GM12878 (cell line): Measurements from ENCODE around the gene MANBA. TPM values are rescaled to one million over a fixed set of nuclear protein-coding genes. Genes with fewer than 3 reads are reported as not detected.

Experiments used
- ATAC-seq: fragments of 200-7000 bp; cut with Tn5 transposase; 3 replicates; pipeline ENCODE4 v1.9.1; 2020; ENCODE audit warnings: mild to moderate bottlenecking, moderate library complexity
- BruUV-seq: library from RNA; stranded (reverse); fragments of 400-500 nt; replicated peaks from 2 replicates; lab custom pipeline; 2021; lab: Mats Ljungman, UMichigan
- CTCF ChIA-PET: fragments of 300-600 bp; sonication (Branson Sonifier 250); formaldehyde crosslinking; extraction: SDS; loops from one replicate; lab custom pipeline; 2021; ENCODE audit warnings: inconsistent platforms; lab: Yijun Ruan, JAX
- POLR2A ChIA-PET: fragments of 350-600 bp; formaldehyde crosslinking; extraction: SDS; loops from one replicate; lab custom pipeline; 2021; ENCODE audit warnings: inconsistent platforms; lab: Charles Lee
- RAD21 ChIA-PET: fragments of 300-600 bp; sonication (Branson Sonifier 250); formaldehyde crosslinking; loops from one replicate; lab custom pipeline; 2023; ENCODE audit warnings: antibody characterized with exemption; ENCODE audit not compliant: unreplicated experiment; lab: Charles Lee
- SMC1A ChIA-PET: fragments of 300-600 bp; sonication (Branson Sonifier 250); formaldehyde crosslinking; loops from one replicate; lab custom pipeline; 2023; ENCODE audit not compliant: unreplicated experiment, uncharacterized antibody; lab: Charles Lee
- DNase-seq: peaks from one replicate; pipeline ENCODE4 v3.0.0-alpha.2; 2011; ENCODE audit warnings: low read depth, low spot score
- FAIRE-seq: peaks from 3 replicates; lab custom pipeline; 2011; peaks lifted over from hg19 to GRCh38; lab: Jason Lieb, UNC
- H2AFZ ChIP-seq: 2 replicates; pipeline ENCODE4 v1.6.0; 2011; ENCODE audit warnings: low read depth, low read length, control low read depth; ENCODE audit not compliant: control insufficient read depth
- H3K27ac ChIP-seq: 2 replicates; pipeline ENCODE4 v1.5.1; 2011; ENCODE audit warnings: control low read depth; ENCODE audit not compliant: control insufficient read depth, insufficient read depth
- H3K27me3 ChIP-seq, 2 experiments: replicated peaks in 1 of 2; 2 replicates each; pipeline versions ENCODE4 v1.6.0 to v1.6.1; 2011; ENCODE audit warnings: low read length in 1 of 2; ENCODE audit not compliant: control insufficient read depth in 2 of 2, insufficient read depth in 2 of 2
- H3K36me3 ChIP-seq, 2 experiments: 2 replicates each; pipeline ENCODE4 v1.5.1; 2011; ENCODE audit warnings: low read length in 1 of 2; ENCODE audit not compliant: control insufficient read depth in 2 of 2, insufficient read depth in 2 of 2
- H3K4me1 ChIP-seq: 2 replicates; pipeline ENCODE4 v1.6.1; 2011; ENCODE audit warnings: mild to moderate bottlenecking, low read length, moderate library complexity, mixed read lengths; ENCODE audit not compliant: control insufficient read depth, insufficient read depth
- H3K4me2 ChIP-seq: 2 replicates; pipeline ENCODE4 v1.6.0; 2011; ENCODE audit warnings: control low read depth; ENCODE audit not compliant: control insufficient read depth, insufficient read depth
- H3K4me3 ChIP-seq: fragments of 200-600 bp; sonication (generic); 2 replicates; pipeline ENCODE4 v1.5.1; 2016
- H3K79me2 ChIP-seq: 2 replicates; pipeline ENCODE4 v1.6.0; 2011; ENCODE audit warnings: low read length; ENCODE audit not compliant: control insufficient read depth, insufficient read depth
- H3K9ac ChIP-seq: 2 replicates; pipeline ENCODE4 v1.8.0; 2011; ENCODE audit warnings: low read length, control low read depth, mixed read lengths; ENCODE audit not compliant: control insufficient read depth, insufficient read depth
- H3K9me3 ChIP-seq: replicated peaks from 3 replicates; pipeline ENCODE4 v1.5.1; 2011; ENCODE audit warnings: mild to moderate bottlenecking, low read length; ENCODE audit not compliant: control insufficient read depth, insufficient read depth
- H4K20me1 ChIP-seq: 2 replicates; pipeline ENCODE4 v1.6.0; 2011; ENCODE audit not compliant: control insufficient read depth, insufficient read depth
- BCLAF1 ChIP-seq: fragments of 450-650 bp; IDR thresholded peaks from 2 replicates; pipeline ENCODE4 v1.6.1; 2017; ENCODE audit warnings: antibody characterized with exemption, mild to moderate bottlenecking, moderate library complexity
- BHLHE40 ChIP-seq, 2 experiments: fragments of 450-650 bp in 1 of 2; IDR thresholded peaks; 2 replicates each; pipeline ENCODE4 v1.6.1; 2011 to 2017; ENCODE audit warnings: low read depth in 2 of 2, borderline replicate concordance in 1 of 2, improper control_type of control experiment in 1 of 2, low read length in 1 of 2, mild to moderate bottlenecking in 1 of 2
- ELK1 ChIP-seq: IDR thresholded peaks from 2 replicates; pipeline ENCODE4 v1.6.1; 2012; ENCODE audit warnings: low read depth, low read length, improper control_type of control experiment
- KDM1A ChIP-seq: fragments of 200-600 bp; sonication (generic); IDR thresholded peaks from 2 replicates; pipeline ENCODE4 v1.6.1; 2016; ENCODE audit warnings: borderline replicate concordance
- POLR2AphosphoS2 ChIP-seq: IDR thresholded peaks from 2 replicates; pipeline ENCODE4 v1.6.1; 2011; ENCODE audit warnings: low read depth, mild to moderate bottlenecking, low read length, improper control_type of control experiment, moderate library complexity
- POLR2AphosphoS5 ChIP-seq: IDR thresholded peaks from 2 replicates; pipeline ENCODE4 v1.6.1; 2011; ENCODE audit warnings: mild to moderate bottlenecking, low read length, inconsistent platforms
- RFX5 ChIP-seq: IDR thresholded peaks from 2 replicates; pipeline ENCODE4 v1.6.1; 2011; ENCODE audit warnings: low read depth, low read length, improper control_type of control experiment
- YY1 ChIP-seq: IDR thresholded peaks from 2 replicates; pipeline ENCODE4 v1.6.1; 2011; ENCODE audit warnings: low read depth, mild to moderate bottlenecking, low read length
- ZBTB33 ChIP-seq: fragments of 450-650 bp; IDR thresholded peaks from 2 replicates; pipeline ENCODE4 v1.6.1; 2017; ENCODE audit warnings: mild to moderate bottlenecking
- ZZZ3 ChIP-seq: IDR thresholded peaks from 2 replicates; pipeline ENCODE4 v1.6.1; 2011; ENCODE audit warnings: low read depth; ENCODE audit not compliant: control insufficient read depth, insufficient read length
- WGBS: methylation state at CpG from one replicate; pipeline ENCODE4 v1.1.6; 2016; ENCODE audit warnings: low lambda C conversion rate; ENCODE audit not compliant: insufficient replicate concordance, insufficient coverage; ENCODE audit errors: missing lambda C conversion rate; 5-methylcytosine and 5-hydroxymethylcytosine counted together
- in situ Hi-C: fragments of 300-500 bp; cut with MboI; formaldehyde crosslinking; loops from 9 replicates; pipeline ENCODE4 v1.14.3; 2018; ENCODE audit warnings: mixed read lengths
- intact Hi-C: fragments of 100-400 bp; cut with micrococcal nuclease; formaldehyde crosslinking; loops from one replicate; pipeline ENCODE4 v1.14.2; 2022; ENCODE audit not compliant: unreplicated experiment
- polyA plus RNA-seq, 11 experiments: library from polyadenylated mRNA; depleted of rRNA in 4 of 11; unstranded in 6 of 11; stranded (reverse) in 5 of 11; fragments of >200 nt; fragmentation: Nextera tagmentation in 4 of 11; fragmentation: Illumina TruSeq in 1 of 11; extraction: Ambion mirVana in 4 of 11; extraction: Trizol in 1 of 11; gene quantifications; 1 replicate in 1 of 11; 2 replicates in 10 of 11; pipeline versions ENCODE4 v1.2.1 to v1.2.3, GENCODE V29; 2011 to 2016; ENCODE audit warnings: inconsistent platforms in 2 of 11, missing spikeins in 2 of 11, low read depth in 1 of 11
- total RNA-seq, 4 experiments: library from RNA; depleted of rRNA in 3 of 4; stranded (reverse); fragments of >200 nt in 3 of 4; fragmentation: Illumina TruSeq in 1 of 4; extraction: Trizol in 1 of 4; gene quantifications; 2 replicates each; pipeline versions ENCODE4 v1.2.1 to v1.2.3, GENCODE V29; 2013 to 2021

Gene MANBA
- total and polyA plus RNA-seq, 10 of the 15 experiments (the other 5 are each of a cell fraction or from before 2014, with no cell fraction given): 3.8 to 19.0 (median 12.5) TPM

- Histone ChIP-seq H3K9ac (no peak overlapping the region), H3K79me2 (peaks cover 8% of the 10 kb centered on the region), H2AFZ (no peak overlapping the region), H3K36me3 (no peaks in the 10 kb centered on the region), H3K27ac (no peak overlapping the region), H3K4me2 (no peak overlapping the region), H3K4me1 (no peaks in the 10 kb centered on the region), H3K27me3 (no peaks in the 10 kb centered on the region), H4K20me1 (no peaks in the 10 kb centered on the region), H3K9me3 (no peaks in the 10 kb centered on the region), H3K4me3 (no peak overlapping the region)
- intact Hi-C loops (loop anchor here (5.0 kb wide), 1 partner anchor 102 kb away; the partner anchor contains the start of gene CISD2), in situ Hi-C loops (no loop called here)
- ATAC-seq (no peak), FAIRE-seq (no peak), DNase-seq (no peak)
- CTCF ChIA-PET: no interaction called here
- POLR2A ChIA-PET: no interaction called here
- BruUV-seq: no TSS peak
- SMC1A ChIA-PET: interaction anchor here (1.0 to 1.7 kb wide), 2 partner anchors 56 to 104 kb away, joined by 4 to 5 read pairs; no protein-coding TSS in a partner anchor
- 25% methylated on average over 3 of the region's 3 CpGs for WGBS
- TF ChIP-seq POLR2AphosphoS5 (no peak), ZZZ3 (no peak), BCLAF1 (no peak), YY1 (no peak), KDM1A (no peak), POLR2AphosphoS2 (no peak), ZBTB33 (no peak), BHLHE40 (IDR thresholded peaks at IDR 0.05; ENCODE audit: borderline replicate concordance in 1 of 2, low read depth in 2 of 2, low read length in 1 of 2) (no peak), ELK1 (no peak), RFX5 (no peak)
- RAD21 ChIA-PET: no interaction called here
Measured at GRCh38 chr4:102764901-102765300, 4.1 kb upstream of the MANBA start.
